B cell (primary cell): ENCODE results near the gene CAMK4. TPM values are rescaled to one million over a fixed set of nuclear protein-coding genes. Genes with fewer than 3 reads are reported as not detected.

Experiments
- ATAC-seq: fragments of 200-7000 bp; cut with Tn5 transposase; one replicate; pipeline ENCODE4 v1.10.0; 2021; ENCODE audit warnings: low read depth, mild to moderate bottlenecking, moderate number of reproducible peaks, moderate library complexity
- CTCF ChIA-PET: fragments of 350-600 bp; sonication (Branson Sonifier 250); formaldehyde crosslinking; loops from one replicate; lab custom pipeline; 2021; ENCODE audit warnings: antibody characterized with exemption, inconsistent platforms; lab: Charles Lee
- POLR2A ChIA-PET: fragments of 350-600 bp; sonication (Branson Sonifier 250); formaldehyde crosslinking; loops from one replicate; lab custom pipeline; 2021; ENCODE audit warnings: antibody characterized with exemption; lab: Charles Lee
- DNase-seq: peaks from one replicate; pipeline ENCODE4 v3.0.0; 2013
- H2AFZ ChIP-seq: 2 replicates; pipeline ENCODE4 v1.6.1; 2012; ENCODE audit warnings: mild to moderate bottlenecking, low read depth, low read length; ENCODE audit not compliant: insufficient read depth, poor library complexity, severe bottlenecking
- H3K27ac ChIP-seq, 2 donors: 1 replicate in 1 of 2; 2 replicates in 1 of 2; pipeline ENCODE4 v1.5.1; 2012 to 2013; ENCODE audit warnings: low read length in 2 of 2, mild to moderate bottlenecking in 2 of 2, moderate library complexity in 1 of 2
- H3K27me3 ChIP-seq, 4 experiments: fragments of 200-600 bp in 1 of 4; sonication (generic) in 1 of 4; replicated peaks in 1 of 4; 1 replicate in 2 of 4; 2 replicates in 2 of 4; pipeline versions ENCODE4 v1.6.1 to v1.7.0; 2013 to 2016; ENCODE audit warnings: low read length in 3 of 4, mild to moderate bottlenecking in 2 of 4, mixed read lengths in 1 of 4, moderate library complexity in 1 of 4; ENCODE audit not compliant: insufficient read depth in 4 of 4, control insufficient read depth in 3 of 4; ENCODE audit errors: control extremely low read depth in 1 of 4
- H3K36me3 ChIP-seq, 2 experiments: replicated peaks in 1 of 2; 1 replicate in 1 of 2; 2 replicates in 1 of 2; pipeline versions ENCODE4 v1.6.1 to v1.7.1; 2013; ENCODE audit warnings: low read length in 1 of 2; ENCODE audit not compliant: insufficient read depth in 2 of 2, control insufficient read depth in 1 of 2; ENCODE audit errors: control extremely low read depth in 1 of 2, extremely low read depth in 1 of 2
- H3K4me1 ChIP-seq, 2 donors: fragments of 200-600 bp in 1 of 2; sonication (generic) in 1 of 2; 1 replicate in 1 of 2; 2 replicates in 1 of 2; pipeline versions ENCODE4 v1.5.1 to v1.6.1; 2013 to 2017; ENCODE audit warnings: low read length in 2 of 2; ENCODE audit not compliant: control insufficient read depth in 2 of 2, insufficient read depth in 2 of 2
- H3K4me2 ChIP-seq: replicated peaks from 2 replicates; pipeline ENCODE3; 2012; ENCODE audit warnings: mild to moderate bottlenecking, low read depth, low read length; ENCODE audit not compliant: poor library complexity, severe bottlenecking
- H3K4me3 ChIP-seq, 5 experiments: fragments of 200-600 bp in 1 of 5; sonication (generic) in 1 of 5; 1 replicate in 3 of 5; 2 replicates in 2 of 5; pipeline versions ENCODE4 v1.5.1 to v1.7.0; 2011 to 2016; ENCODE audit warnings: low read length in 4 of 5, mild to moderate bottlenecking in 4 of 5, low read depth in 2 of 5, control low read depth in 1 of 5, moderate library complexity in 1 of 5; ENCODE audit not compliant: insufficient read depth in 1 of 5; ENCODE audit errors: control extremely low read depth in 1 of 5, extremely low read depth in 1 of 5
- H3K79me2 ChIP-seq: fragments of 200-600 bp; sonication (generic); one replicate; pipeline ENCODE4 v1.6.0; 2016; ENCODE audit warnings: low read length; ENCODE audit not compliant: control insufficient read depth, insufficient read depth
- H3K9ac ChIP-seq: fragments of 200-600 bp; sonication (generic); 2 replicates; pipeline ENCODE4 v1.6.1; 2017; ENCODE audit warnings: mild to moderate bottlenecking, low read length, moderate library complexity
- H3K9me3 ChIP-seq, 3 donors: one replicate each; pipeline versions ENCODE4 v1.6.1 to v1.7.1; 2013; ENCODE audit warnings: low read length in 2 of 3; ENCODE audit not compliant: control insufficient read depth in 2 of 3, insufficient read depth in 1 of 3; ENCODE audit errors: control extremely low read depth in 1 of 3
- H4K20me1 ChIP-seq: 2 replicates; pipeline ENCODE4 v1.6.0; 2012; ENCODE audit warnings: mild to moderate bottlenecking, low read length; ENCODE audit not compliant: insufficient read depth, control insufficient read depth, poor library complexity, severe bottlenecking
- H3K27ac Mint-ChIP-seq: one replicate; pipeline ENCODE4 v1.8.0; 2021; ENCODE audit warnings: mixed read lengths
- H3K27me3 Mint-ChIP-seq: one replicate; pipeline ENCODE4 v1.8.0; 2021; ENCODE audit warnings: mixed read lengths
- H3K4me1 Mint-ChIP-seq: one replicate; pipeline ENCODE4 v1.8.0; 2021; ENCODE audit warnings: mixed read lengths
- H3K4me3 Mint-ChIP-seq: one replicate; pipeline ENCODE4 v1.8.0; 2021; ENCODE audit warnings: mixed read lengths
- H3K9me3 Mint-ChIP-seq: one replicate; pipeline ENCODE4 v1.8.0; 2022; ENCODE audit warnings: mixed read lengths; ENCODE audit not compliant: insufficient read depth
- EZH2 ChIP-seq: IDR thresholded peaks from 2 replicates; pipeline ENCODE4 v1.6.1; 2012; ENCODE audit warnings: borderline replicate concordance, low read depth, mild to moderate bottlenecking, moderate library complexity, low read length; ENCODE audit not compliant: insufficient read depth, poor library complexity, severe bottlenecking
- WGBS: methylation state at CpG from one replicate; pipeline ENCODE4 v1.1.5; 2013; ENCODE audit warnings: missing lambda C conversion rate; ENCODE audit not compliant: insufficient coverage; 5-methylcytosine and 5-hydroxymethylcytosine counted together
- intact Hi-C: fragments of 100-400 bp; cut with micrococcal nuclease; formaldehyde crosslinking; loops from one replicate; pipeline ENCODE4 v1.10.0; 2022
- polyA plus RNA-seq: library from polyadenylated mRNA; depleted of rRNA; stranded (reverse); fragments of >200 nt; gene quantifications from 2 replicates; pipeline ENCODE4 v1.2.3, GENCODE V29; 2012
- total RNA-seq, 2 donors: library from RNA; stranded (reverse); fragments of 120-200 nt in 1 of 2; gene quantifications; 1 replicate in 1 of 2; 2 replicates in 1 of 2; pipeline versions ENCODE4 v1.2.3 to v1.2.4, GENCODE V29; 2013 to 2022
- TF ChIP-seq, protein P1 (sequence below): fragments of 200-600 bp; IDR thresholded peaks from one replicate; pipeline ENCODE4 v1.8.0; 2022; ENCODE audit warnings: antibody characterized with exemption, mild to moderate bottlenecking

Gene CAMK4
- total and polyA plus RNA-seq, 2 donors (not counting 1 experiment from before 2014, with no cell fraction given): 0.78 to 4.8 TPM

DNA sequence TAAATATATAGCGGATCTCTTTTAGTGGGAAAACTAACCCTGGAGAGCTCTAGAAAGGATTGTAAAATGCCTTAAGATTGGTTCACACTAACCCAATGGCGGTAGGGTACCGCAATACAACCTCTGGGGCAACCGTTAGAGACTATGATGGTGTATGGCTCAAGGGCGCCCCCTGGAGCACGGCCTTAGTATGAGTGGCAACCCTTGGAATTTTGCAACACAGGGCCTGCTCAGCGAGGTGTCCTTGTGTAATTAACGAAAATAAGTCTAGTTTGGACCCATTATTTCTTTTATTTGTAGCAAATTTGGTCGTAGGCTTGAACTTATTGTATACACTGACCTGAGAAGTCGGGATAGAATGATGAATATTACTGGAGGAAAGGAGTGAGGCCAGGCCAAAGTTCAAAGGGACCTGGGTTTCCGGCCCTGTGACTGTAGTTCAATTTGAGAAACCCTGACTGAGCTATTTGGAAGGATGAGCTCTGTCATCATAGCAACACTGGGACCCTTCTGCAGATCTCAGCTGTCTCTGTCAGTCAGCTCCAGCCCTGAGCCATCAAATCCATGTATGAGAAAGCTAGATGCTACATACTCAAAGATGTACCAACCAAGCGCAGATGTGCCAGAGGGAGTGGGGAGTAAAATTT lies 54.8 kb downstream of the CAMK4 start:
- Histone ChIP-seq H3K9ac (no peak overlapping the region), H3K36me3 (no peaks in the 10 kb centered on the region), H3K4me3 (no peak overlapping the region), H3K79me2 (no peaks in the 10 kb centered on the region), H3K27ac (no peak overlapping the region), H3K4me2 (no peak overlapping the region), H2AFZ (no peak overlapping the region), H3K4me1 (no peaks in the 10 kb centered on the region), H3K9me3 (no peaks in the 10 kb centered on the region), H4K20me1 (no peaks in the 10 kb centered on the region), H3K27me3 (no peaks in the 10 kb centered on the region)
- POLR2A ChIA-PET: no interaction called here
- DNase-seq: peak; percentile 47
- WGBS: 26% methylated on average over 10 of the region's 12 CpGs
- H3K4me3 Mint-ChIP-seq: no peak overlapping the region
- CTCF ChIA-PET: interaction anchor here (0.6 to 4.7 kb wide), 6 partner anchors 67 to 122 kb away, joined by 3 to 37 read pairs (median 4); no protein-coding TSS in a partner anchor
- peak; percentile 68 for ATAC-seq
- TF ChIP-seq EZH2: no peak
- TF ChIP-seq, protein P1, sequence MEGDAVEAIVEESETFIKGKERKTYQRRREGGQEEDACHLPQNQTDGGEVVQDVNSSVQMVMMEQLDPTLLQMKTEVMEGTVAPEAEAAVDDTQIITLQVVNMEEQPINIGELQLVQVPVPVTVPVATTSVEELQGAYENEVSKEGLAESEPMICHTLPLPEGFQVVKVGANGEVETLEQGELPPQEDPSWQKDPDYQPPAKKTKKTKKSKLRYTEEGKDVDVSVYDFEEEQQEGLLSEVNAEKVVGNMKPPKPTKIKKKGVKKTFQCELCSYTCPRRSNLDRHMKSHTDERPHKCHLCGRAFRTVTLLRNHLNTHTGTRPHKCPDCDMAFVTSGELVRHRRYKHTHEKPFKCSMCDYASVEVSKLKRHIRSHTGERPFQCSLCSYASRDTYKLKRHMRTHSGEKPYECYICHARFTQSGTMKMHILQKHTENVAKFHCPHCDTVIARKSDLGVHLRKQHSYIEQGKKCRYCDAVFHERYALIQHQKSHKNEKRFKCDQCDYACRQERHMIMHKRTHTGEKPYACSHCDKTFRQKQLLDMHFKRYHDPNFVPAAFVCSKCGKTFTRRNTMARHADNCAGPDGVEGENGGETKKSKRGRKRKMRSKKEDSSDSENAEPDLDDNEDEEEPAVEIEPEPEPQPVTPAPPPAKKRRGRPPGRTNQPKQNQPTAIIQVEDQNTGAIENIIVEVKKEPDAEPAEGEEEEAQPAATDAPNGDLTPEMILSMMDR: peak; percentile 68
- no peaks in the 10 kb centered on the region for H3K4me1 Mint-ChIP-seq
- no peaks in the 10 kb centered on the region for H3K27me3 Mint-ChIP-seq
- H3K27ac Mint-ChIP-seq: no peak overlapping the region
- intact Hi-C loops: no loop called here
- no peaks in the 10 kb centered on the region for H3K9me3 Mint-ChIP-seq

DNA sequence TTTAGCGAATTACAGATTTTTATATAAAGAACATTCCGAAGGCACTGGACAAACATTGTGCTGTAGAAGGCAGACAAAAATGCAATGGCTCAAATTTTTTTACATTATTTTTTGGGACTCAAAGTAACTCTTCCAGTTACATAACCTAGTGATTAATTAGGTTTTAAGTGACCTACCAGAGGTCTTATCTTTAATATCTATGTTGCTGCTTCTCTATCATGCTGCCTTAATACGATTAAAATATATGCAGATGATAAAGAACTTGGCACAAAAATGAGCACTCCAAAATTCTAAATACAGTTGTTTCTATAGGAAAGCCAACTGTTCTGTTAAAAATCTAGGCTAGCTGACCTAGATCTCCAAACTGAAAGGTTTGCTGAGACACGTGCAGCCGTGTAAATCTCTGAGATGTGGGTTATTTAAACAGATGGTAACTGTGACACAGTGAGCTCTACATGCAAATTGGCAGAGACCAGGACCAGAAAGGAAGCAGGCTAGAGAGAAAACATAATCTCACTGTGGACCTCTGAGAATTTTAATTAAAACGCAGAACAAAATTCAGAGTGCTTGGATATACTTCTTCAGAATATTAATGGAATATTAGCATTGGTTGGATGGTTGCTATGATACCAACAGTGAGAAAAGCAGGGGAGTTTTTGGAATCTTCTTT lies 56.2 kb downstream of the CAMK4 start:
- no peaks in the 10 kb centered on the region for H3K27me3 ChIP-seq
- H3K36me3 ChIP-seq: no peaks in the 10 kb centered on the region
- DNase-seq (no peak), ATAC-seq (no peak)
- H3K79me2 ChIP-seq: no peaks in the 10 kb centered on the region
- H3K4me3 ChIP-seq: no peak overlapping the region
- no peaks in the 10 kb centered on the region for H3K27me3 Mint-ChIP-seq
- H3K4me1 ChIP-seq: no peaks in the 10 kb centered on the region
- no peaks in the 10 kb centered on the region for H3K9me3 Mint-ChIP-seq
- no peak overlapping the region for H3K4me3 Mint-ChIP-seq
- H4K20me1 ChIP-seq: no peaks in the 10 kb centered on the region
- TF ChIP-seq, protein P1: no peak
- no peak for TF ChIP-seq EZH2
- no peaks in the 10 kb centered on the region for H3K4me1 Mint-ChIP-seq
- H3K4me2 ChIP-seq: no peak overlapping the region
- H3K9ac ChIP-seq: no peak overlapping the region
- H3K27ac Mint-ChIP-seq: no peak overlapping the region
- H2AFZ ChIP-seq: no peak overlapping the region
- ChIA-PET CTCF (interaction anchor here (1.7 to 4.7 kb wide), 3 partner anchors 90 to 124 kb away, joined by 4 to 37 read pairs (median 11); no protein-coding TSS in a partner anchor), POLR2A (no interaction called here)
- WGBS: 69% methylated on average over 2 of the region's 6 CpGs
- intact Hi-C loops: no loop called here
- no peaks in the 10 kb centered on the region for H3K9me3 ChIP-seq
- no peak overlapping the region for H3K27ac ChIP-seq
